Measurements from ENCODE around the gene HOXB6. TPM values are rescaled to one million over a fixed set of nuclear protein-coding genes. Genes with fewer than 3 reads are reported as not detected.

HOXB6 gene
- total RNA-seq, 2 donors from 2014 or later, result not detected

GRCh38 chr17:48616717-48617470, 12.1 kb upstream of the HOXB6 start:
- no peaks in the 10 kb centered on the region for H3K36me3 Mint-ChIP-seq (ENCODE audit: low read depth)
- H3K4me3 ChIP-seq (ENCODE audit: low read length), result no peak overlapping the region

GRCh38 chr17:48615963-48616716, 11.4 kb upstream of the HOXB6 start:
- TF ChIP-seq CTCF (conservative IDR thresholded peaks at IDR 0.05), result no peak
- H3K4me3 Mint-ChIP-seq, result no peak overlapping the region
- H3K27ac ChIP-seq (ENCODE audit: low read depth, low read length), result no peak overlapping the region
- no peak overlapping the region for H3K27ac Mint-ChIP-seq
- H3K27me3 Mint-ChIP-seq (ENCODE audit: insufficient read depth), result peaks cover 99% of the 10 kb centered on the region
- WGBS, 2 experiments (ENCODE audit: insufficient coverage in 1 of 2, insufficient read length in 1 of 2), result 8 to 12% methylated on average over 4 to 17 of the region's 17 CpGs
- H3K27me3 ChIP-seq (ENCODE audit: control insufficient read depth, insufficient read depth, low read length, poor library complexity, severe bottlenecking), result peaks cover 100% of the 10 kb centered on the region
- peaks cover 9% of the 10 kb centered on the region for H3K4me1 Mint-ChIP-seq
- no peaks in the 10 kb centered on the region for H3K9me3 ChIP-seq (ENCODE audit: control insufficient read depth, low read length)
- no peak overlapping the region for H3K4me3 ChIP-seq (ENCODE audit: low read length)
- no peaks in the 10 kb centered on the region for H3K36me3 ChIP-seq (ENCODE audit: control insufficient read depth, insufficient read depth, low read length)
- H3K4me1 ChIP-seq (ENCODE audit: control insufficient read depth, insufficient read depth, low read length), result peaks cover 2% of the 10 kb centered on the region
- H3K9me3 Mint-ChIP-seq, result no peaks in the 10 kb centered on the region
- no peak for DNase-seq
- H3K9ac ChIP-seq (ENCODE audit: extremely low read depth, low read length, poor library complexity, severe bottlenecking), result no peak overlapping the region
- H3K36me3 Mint-ChIP-seq (ENCODE audit: low read depth), result no peaks in the 10 kb centered on the region

More at GRCh38 chr17:48616717-48617470, 12.1 kb upstream of the HOXB6 start:
- Mint-ChIP-seq H3K9me3 (no peaks in the 10 kb centered on the region), H3K4me3 (no peak overlapping the region), H3K27me3 (ENCODE audit: insufficient read depth) (peaks cover 99% of the 10 kb centered on the region), H3K27ac (no peak overlapping the region), H3K4me1 (peaks cover 10% of the 10 kb centered on the region)
- Histone ChIP-seq H3K4me1 (ENCODE audit: control insufficient read depth, insufficient read depth, low read length) (peaks cover 2% of the 10 kb centered on the region), H3K9ac (ENCODE audit: extremely low read depth, low read length, poor library complexity, severe bottlenecking) (no peak overlapping the region), H3K27me3 (ENCODE audit: control insufficient read depth, insufficient read depth, low read length, poor library complexity, severe bottlenecking) (peaks cover 100% of the 10 kb centered on the region), H3K9me3 (ENCODE audit: control insufficient read depth, low read length) (peaks cover 3% of the 10 kb centered on the region), H3K27ac (ENCODE audit: low read depth, low read length) (no peak overlapping the region), H3K36me3 (ENCODE audit: control insufficient read depth, insufficient read depth, low read length) (no peaks in the 10 kb centered on the region)
- DNase-seq, result no peak
- no peak for TF ChIP-seq CTCF (conservative IDR thresholded peaks at IDR 0.05)
- WGBS, 2 experiments (ENCODE audit: insufficient coverage in 1 of 2, insufficient read length in 1 of 2), result 3 to 14% methylated on average over 6 to 15 of the region's 15 CpGs

- no peak within 1 kb of the TSS for H3K9ac ChIP-seq (ENCODE audit: extremely low read depth, low read length, poor library complexity, severe bottlenecking)
- no peak for TF ChIP-seq CTCF (conservative IDR thresholded peaks at IDR 0.05)
- peaks cover 99% of the 10 kb centered on the region for H3K27me3 Mint-ChIP-seq (ENCODE audit: insufficient read depth)
- no peaks in the 10 kb centered on the region for H3K36me3 Mint-ChIP-seq (ENCODE audit: low read depth)
- peaks cover 9% of the 10 kb centered on the region for H3K4me1 Mint-ChIP-seq
- WGBS, 2 experiments (ENCODE audit: insufficient coverage in 1 of 2, insufficient read length in 1 of 2), result 10 to 12% methylated on average over 11 to 37 of the region's 41 CpGs
- H3K27ac ChIP-seq (ENCODE audit: low read depth, low read length), result no peak within 1 kb of the TSS
- H3K4me1 ChIP-seq (ENCODE audit: control insufficient read depth, insufficient read depth, low read length), result peaks cover 2% of the 10 kb centered on the region
- H3K9me3 Mint-ChIP-seq, result peaks cover 2% of the 10 kb centered on the region
- H3K9me3 ChIP-seq (ENCODE audit: control insufficient read depth, low read length), result no peaks in the 10 kb centered on the region
- H3K4me3 Mint-ChIP-seq, result no peak within 1 kb of the TSS
- no peak for DNase-seq
- H3K36me3 ChIP-seq (ENCODE audit: control insufficient read depth, insufficient read depth, low read length), result no peaks in the 10 kb centered on the region
- H3K27me3 ChIP-seq (ENCODE audit: control insufficient read depth, insufficient read depth, low read length, poor library complexity, severe bottlenecking), result peaks cover 100% of the 10 kb centered on the region
- H3K4me3 ChIP-seq (ENCODE audit: low read length), result no peak within 1 kb of the TSS
- H3K27ac Mint-ChIP-seq, result no peak within 1 kb of the TSS
Observed at GRCh38 chr17:48615047-48615962, 10.5 kb upstream of the HOXB6 start, which contains the start of gene HOXB8. Gene HOXB8 (minus strand): TSS chr17:48615292. CDS start chr17:48614704, 588 bp downstream.

All from endodermal cell (in vitro differentiated cells).